Kidney capillary endothelial cell (primary cell): Measurements from ENCODE around the gene TOP1.

ENCODE experiments used
- DNase-seq: peaks from one replicate; pipeline ENCODE4 v3.0.0-alpha.2; 2018; ENCODE audit warnings: low spot score

Gene TOP1

DNA sequence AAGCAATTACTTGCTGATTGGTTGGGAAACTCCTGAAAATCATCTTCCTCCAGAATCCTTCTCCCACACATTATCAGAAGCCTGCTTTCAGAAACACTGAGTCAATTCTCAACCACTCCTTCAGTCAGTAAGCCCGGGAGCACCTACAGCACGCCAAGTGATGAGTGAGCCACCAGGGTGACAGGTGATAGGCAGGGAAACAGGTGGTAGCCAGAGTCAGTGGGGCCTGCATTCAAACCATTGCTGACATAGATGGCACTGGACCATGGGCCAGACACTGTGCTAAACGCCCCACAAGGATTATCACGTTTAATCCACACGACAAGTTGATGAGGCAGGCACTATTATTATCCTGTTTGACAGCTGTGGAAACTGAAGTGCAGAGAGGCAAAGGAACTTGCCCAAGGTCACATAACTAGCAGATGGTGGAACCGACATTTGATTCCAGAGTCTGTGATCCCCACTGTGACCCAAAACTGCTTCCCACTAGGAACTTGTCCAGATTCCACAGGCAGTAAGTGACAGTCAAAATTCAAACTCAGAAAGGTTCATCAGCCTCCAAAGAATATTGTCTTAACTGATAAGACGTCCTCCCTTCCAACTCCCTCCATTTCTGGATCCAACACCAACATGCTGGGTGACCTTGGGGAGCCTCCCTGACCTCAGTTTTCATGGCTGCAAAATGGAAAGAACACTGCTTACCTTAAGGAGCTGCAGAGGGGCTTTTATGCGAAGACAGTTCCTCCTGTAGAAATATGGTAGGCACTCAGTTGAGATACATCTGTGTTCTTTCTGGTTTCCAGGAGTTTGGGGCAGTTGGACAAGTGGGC is 23.9 kb upstream of the TOP1 start:
- peak; percentile 17 for DNase-seq

DNA sequence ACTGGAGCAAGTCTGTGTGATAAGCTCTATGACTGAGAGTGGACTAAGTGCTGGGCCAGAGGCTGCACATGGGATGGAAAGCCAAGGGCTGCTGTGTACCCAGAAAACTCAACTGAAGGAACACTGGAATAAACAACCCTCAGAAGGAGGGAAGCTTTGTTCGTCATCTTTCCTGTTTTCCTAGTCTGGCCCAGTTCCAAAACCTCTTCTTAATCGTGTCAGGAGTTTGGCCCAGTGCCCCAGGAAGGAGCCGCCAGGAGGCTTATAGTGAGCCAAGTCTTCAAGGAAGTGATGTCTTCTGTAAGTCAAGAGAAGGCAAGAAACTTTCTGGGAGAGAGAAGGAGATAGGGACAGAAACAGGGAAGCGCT is 23.3 kb upstream of the TOP1 start:
- peak; percentile 94 for DNase-seq

DNA sequence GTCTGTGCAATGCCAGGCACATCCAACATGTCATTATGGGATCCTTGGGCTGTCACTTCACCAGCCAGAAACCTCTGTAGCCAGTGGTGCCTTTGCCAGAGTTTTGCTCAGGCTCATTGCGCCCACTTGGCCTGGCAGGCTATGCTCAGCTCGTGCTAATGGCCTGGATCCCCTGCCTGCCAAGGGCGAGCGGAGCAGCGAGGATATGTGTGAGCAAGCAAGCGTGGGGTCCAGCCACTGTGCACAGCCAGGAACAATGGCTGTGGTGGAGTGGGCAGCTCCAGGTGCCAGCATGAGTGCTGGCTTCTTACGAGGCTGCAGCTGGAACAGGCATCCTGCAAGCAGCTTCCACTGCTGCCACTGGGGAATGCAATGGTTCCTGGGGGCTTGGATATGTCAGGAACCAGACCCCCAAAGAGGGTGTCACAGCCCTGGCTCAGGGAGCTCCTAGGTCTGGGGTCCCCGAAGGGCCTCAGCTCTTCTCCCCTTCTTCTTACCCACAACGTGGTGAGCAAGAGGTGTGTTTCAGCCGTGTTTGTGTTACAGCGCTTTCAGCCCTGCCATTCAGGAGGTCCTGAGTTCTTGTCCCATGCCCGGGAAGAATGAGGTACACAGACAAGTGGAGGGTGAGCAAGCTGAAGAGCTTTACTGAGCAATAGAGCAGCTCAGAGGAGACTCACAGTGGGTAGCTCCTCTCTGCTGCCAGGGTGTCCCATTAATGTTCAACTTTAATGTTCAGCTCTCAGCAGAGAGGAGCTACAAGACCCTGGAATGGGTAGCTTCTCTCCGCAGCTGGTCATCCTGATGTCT is 22.3 kb upstream of the TOP1 start:
- no peak for DNase-seq

DNA sequence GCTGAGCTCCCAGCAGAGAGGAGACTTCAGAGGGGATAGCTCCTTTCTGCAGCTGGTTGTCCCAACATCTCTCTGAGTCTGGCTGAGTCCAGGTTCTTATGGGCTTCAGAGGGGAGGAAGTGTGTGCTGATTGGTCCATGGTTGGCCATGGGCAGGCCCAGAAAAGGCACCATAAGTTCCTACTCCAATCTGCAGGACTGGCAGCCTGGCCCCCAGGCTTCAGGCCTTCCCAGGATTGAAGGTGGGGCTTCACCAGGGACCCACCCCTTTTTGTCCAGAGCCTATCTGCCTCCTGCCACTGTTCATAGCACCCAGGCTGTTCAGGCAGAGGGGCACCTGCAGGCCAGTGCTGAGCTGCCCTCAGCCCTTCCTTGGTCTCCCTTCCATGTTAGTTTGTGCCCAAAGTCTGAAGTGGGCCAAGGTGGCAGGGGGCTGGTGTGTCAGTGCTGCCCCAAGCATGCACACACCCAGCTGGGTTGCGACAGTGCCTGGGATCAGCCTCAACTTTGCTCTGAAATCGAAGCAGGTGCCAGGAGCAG is 21.6 kb upstream of the TOP1 start:
- no peak for DNase-seq

DNA sequence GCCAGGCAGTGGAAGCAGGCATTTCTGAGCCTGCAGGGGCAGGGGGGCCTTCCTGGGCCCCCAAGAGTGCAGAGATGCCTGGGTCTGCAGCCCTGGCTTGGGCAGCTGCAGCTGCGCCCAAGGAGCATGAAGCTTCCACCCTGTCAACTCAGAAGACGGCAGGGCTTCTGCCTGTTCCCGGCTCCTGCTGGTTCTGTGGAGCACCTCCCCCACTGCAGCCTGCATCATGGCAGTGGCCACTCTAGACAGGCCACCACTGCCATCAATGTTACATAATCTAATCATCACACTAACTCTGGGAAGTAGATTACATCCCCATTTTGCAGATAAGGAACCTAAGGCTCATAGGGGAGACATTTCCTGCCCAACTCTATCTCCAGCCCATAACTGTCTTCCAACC is 21.1 kb upstream of the TOP1 start:
- DNase-seq, result no peak

DNA sequence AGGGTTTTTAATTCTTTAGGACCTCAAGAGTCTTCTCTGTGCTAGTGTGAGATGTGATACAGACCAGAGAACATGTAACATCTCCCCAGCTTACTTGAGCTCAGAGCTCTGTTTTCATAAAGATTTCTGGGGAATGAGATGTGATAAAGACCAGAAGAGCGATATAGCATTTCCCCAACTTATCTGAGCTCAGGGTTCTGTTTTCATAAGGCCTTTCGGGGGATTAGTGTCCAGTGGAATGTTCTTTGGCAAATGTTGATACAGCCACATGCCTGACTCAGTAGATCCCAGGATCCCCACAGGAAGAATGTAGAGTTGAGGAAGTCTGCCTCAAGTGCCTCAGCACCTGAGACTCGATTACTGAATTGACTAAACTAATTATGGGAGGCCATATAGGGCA is 18.7 kb upstream of the TOP1 start:
- no peak for DNase-seq

DNA sequence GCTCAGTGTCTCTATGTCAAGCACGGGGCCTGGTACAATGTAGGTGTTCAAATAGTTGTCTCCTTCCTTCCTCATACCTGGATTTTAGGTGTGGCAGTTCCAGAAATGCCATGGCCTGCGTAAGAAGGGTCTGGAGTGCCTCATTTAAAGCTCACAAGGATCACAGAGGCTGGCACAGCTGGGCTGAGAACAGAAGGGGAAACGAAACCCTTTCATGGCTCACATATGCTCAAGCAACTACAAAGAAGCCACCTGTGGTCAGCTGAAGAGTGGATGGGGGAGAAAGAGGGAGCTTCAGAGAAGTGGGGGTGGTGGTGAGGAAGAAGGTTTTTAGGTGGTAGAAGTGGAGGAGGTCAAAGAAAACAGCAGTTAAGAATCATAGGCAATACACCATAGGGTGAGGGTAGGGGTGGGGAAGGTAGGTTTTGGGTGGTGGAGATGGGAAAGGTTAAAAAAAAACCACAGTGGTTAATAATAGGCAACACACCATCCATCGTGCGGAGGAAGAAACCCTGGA is 17.0 kb upstream of the TOP1 start:
- no peak for DNase-seq

DNA sequence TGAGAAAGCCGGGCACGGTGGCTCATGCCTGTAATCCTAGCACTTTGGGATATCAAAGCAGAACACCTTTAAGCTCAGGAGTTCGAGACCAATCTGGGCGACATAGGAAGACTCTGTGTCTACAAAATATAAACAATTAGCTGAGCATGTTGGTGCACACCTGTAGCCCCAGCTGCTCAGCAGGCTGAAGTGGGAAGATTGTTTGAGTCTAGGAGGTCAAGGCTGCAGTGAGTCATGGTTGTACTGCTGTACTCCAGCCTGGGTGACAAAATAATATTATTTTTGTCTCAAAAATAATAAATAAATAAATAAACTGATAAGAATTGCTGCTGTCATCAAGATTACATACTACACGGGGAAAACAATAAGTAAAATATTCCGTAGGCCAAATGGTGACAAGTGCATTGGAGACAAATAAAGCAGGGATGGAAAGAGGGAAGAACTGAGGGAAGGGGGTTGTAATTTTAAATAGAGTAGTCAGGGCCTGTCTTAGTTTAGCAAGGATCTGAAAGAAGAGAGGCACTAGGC is 14.0 kb upstream of the TOP1 start:
- no peak for DNase-seq

DNA sequence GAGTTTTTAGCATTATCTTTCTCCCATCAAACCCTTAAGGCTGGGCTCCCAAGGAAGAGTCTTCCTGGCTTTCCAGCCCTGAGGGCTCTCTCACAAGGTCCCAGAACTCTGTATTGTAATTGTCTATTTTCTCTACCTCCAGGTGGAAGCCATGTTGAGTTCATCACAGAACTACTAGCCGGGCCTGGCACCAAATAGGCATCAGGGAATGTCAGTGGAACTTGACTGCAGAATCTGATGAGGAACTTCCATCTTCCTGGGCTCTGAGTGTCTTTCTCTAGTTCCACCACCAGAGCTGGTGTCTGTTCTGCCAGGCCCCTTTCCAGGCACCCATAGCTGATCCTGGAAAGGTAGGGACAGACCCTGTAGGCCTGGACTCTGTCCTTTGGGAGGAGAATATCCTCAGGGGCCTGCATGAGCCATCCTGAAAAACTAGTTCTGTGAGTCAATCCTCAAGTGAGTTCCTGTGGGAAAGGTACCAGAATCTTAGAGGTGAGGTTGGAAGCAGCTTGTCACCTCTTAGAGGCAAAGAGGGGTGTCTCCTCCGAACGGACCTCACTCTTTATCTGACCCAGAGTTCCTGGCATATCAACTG is 11.1 kb upstream of the TOP1 start:
- no peak for DNase-seq

DNA sequence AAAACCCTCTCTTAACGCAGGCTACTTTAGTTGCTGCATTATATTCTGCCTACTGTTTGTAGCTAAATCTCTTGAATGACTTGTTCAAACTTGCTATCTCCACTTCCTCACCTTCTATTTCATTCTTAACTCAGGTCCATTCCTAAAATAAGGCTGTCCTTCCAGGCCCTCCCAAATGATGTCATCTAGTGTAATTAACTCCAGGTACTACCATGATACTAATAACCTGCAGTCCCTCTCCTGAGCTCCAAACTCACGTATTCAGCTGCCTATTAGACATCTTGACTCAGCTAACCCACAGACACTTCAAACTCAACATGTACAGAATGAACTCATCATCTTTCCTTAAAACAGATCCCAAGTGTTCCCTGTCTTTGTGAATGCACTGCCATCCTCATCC is 10.5 kb upstream of the TOP1 start:
- DNase-seq, result no peak

DNA sequence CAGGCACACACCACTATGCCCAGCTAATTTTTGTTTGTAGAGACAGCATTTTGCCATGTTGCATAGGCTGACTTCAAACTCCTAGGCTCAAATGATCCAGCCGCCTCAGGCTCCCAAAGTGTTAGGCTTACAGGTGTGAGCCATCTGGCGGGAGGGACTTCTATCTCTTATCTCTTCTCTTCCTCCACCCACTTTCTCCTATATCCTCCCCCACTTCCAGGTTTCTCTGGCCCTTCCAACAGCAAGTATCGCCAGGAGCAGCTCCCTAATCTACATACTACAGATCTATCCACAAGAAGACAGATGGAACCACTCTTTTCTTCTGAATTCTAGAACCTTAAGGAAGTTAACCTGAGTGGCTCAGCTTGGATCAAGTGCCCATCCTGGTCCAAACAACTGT is 5.1 kb upstream of the TOP1 start:
- no peak for DNase-seq

DNA sequence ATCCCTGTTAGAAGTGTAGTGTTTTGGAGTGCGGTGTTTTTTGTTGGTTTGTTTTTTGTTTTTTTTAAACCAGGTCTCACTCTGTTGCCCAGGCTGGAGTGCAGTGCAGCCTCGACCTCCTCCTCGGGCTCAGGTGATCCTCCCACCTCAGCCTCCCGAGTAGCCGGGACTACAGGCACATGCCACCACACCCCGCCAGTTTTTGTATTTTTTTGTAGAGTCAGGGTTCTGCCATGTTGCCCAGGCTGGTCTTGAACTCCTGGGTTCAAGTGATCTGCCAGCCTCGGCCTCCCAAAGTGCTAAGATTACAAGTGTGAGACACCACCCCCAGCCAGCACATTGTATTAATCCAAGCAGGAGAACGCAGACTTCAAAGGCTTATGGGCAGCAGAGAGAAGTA is 1.3 kb upstream of the TOP1 start:
- no peak for DNase-seq

DNA sequence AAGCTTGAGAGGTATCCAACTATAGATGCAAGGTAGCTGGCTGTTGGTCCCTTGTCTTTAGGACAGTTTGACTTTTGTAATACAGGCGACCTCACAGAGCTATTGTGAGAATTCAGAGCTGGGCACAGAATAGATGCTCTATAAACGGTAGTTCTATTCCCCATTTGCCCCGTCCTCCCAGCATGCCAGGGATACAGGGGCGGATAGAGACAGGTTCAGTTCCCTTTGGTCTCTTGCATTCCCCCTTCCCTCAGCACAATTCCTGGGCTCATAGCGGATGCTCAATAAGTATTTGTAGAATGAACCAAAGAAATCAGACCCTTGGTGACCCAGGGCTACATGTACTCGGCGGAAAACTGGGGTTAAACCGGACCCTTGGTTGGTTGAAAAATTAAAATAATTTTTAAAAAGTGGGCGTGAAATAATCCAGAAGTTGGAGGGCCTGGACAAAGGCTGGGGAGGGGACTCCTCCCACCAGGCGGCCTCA is 707 bp upstream of the TOP1 start:
- DNase-seq, result no peak

DNA sequence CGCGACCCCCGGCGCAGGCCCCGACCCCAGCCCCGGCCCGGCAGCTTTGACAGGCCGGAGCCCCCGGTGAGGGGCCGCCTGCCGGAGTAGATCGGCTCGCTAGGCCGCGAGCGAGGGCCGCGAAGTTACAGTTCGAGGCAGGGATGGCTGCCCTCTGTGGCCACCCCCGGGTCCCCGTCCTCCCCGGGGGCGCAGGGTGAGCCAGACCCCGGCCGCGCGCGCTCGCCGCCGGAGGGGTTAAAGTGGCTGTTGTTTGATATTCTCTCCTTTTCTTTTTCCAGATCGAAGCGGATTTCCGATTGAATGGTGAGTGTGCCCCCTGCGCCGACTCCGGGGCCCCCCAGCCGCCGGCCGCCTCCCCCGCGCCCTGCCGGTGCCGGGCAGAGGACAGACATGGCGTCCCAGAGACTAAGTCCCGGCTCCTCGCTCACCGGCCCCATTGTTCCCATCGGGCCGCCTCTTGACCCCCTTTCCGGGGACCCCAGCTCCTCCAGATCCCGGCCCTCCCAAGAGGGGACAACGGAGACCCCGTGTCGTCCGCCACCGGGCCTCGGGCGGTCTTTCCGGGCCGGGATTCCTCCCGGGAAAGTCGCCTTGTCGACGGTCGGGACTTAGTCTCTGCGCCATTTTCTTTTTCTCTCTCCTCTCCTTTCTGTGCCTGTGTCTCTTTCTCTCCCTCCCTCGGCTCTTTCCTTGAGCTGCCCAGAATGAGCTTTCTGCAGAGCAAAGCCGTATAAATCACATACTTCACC is 704 bp downstream of the TOP1 start:
- no peak for DNase-seq

DNA sequence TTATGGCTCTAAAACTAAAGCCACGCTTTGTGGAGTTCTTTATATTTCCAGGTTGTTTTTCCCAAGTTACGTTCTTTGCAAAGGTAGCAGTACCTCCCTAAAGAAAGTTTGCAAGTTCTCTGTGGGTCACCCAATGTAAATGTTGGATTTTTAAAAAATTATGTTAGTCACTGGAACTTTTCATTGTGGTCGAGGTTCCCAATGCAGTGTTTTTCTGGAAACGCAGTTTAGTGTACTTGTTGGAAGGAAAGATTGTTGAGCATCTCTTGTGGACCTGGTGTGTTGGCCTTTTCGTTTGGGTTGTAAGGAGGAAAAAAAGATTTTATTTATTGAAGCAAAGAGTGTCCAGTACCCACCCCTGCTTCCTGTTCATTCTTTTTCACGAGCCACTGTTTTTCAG is 1.4 kb downstream of the TOP1 start:
- DNase-seq, result no peak

DNA sequence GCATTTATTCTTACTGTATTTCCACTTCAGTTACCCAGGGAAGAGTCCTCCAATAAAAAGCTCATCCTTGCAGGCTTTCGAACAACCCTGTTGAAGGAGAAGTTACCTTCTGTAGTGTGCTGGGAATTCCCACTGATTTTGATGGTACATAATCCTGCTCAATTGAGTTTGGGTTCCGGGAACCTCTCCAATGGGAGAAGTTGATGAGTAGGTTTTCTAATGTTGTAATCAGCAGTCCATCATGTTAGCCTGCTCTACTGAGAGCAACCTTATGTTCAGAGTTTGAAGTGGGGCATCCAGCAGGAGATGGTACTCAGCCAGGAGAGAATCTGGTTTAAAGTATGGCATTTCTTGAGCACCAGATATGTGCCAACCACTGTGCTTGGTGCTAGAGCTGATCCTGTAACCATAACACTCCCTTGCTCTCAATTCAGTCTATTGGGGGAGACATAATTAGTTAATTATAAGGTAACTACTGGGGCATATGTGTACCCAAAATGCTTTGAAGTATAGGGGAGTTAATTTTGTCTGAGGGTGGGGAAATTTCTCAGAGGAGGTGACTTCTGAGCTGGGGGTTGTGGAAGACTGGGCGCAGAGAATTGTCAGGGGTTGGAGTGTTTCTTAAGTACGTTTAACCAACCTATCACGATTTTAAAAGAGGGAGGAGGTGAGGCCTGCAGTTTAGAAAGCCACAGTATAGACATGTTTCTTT is 2.1 kb downstream of the TOP1 start:
- DNase-seq, result no peak

DNA sequence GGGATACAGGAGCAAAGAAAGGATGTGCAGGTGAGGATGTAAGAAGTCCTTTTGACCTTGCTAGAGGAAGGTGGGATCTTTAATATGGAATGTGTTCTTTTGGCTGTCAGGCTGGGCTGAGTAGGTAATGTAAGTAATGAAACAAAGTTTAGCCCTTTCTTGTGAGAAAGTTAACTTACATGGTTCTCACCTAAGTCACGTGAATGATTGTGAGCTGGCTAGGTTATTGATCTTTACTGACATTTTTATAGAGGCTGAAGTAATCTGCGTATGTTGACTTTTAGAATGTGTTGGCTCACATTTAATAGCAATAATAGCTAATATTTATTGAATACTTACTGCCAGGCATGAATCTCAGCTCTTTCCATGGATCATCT is 2.6 kb downstream of the TOP1 start:
- no peak for DNase-seq

DNA sequence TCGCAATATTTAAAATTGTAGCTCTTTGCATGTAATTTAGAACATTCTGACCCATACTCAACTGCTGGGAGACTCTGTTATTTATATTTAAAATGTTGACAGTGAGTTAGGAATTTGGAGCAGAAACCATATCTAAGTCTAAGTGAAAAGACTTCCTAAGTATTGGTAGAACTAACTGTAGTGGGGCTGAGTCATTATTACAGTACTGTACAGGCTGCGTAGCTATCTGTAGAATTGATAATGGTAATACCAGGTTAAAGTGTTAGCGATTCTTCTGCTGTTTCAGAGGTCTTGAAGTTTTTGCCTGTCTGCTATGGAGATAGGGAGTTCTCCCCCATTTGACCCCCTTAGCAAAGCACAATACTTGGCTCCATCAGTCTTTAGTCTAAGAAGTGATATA is 3.6 kb downstream of the TOP1 start:
- DNase-seq, result no peak

DNA sequence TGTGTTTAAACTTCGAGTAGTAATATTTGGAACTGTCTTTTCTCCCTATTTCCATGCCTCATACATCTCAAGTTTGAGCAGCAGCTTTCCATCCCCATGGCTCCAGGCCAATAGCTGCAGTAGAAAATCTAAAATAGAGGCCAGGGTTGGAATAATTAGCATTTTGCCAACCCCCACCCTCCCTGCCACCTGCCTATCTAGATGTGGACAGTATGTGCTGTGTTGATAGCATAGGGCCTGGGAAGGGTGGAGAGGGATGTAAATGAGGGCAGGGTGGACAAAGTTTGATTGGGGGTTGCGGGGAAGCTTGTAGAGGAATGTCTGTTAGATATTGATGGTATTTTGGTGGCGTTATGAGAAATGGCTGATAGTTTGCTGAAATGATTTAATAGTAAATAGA is 5.6 kb downstream of the TOP1 start:
- no peak for DNase-seq

DNA sequence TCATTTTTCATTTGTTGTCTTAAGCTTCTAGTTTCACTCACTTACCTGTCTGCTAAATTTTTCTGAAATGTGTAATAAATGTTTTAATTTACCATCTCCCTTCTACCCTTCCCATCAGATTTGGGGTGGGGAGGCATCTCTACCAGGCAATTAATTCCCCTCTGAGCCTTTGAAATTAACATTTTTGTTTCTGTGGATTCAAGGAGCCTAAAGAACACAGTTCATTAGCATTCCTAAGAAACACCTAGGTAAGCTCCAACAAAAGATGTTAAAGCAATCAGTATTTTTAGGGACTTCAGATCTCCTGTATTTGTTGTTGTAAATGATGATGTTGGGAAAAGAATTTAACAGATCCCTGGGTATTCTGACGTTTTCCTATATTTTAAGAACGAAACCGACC is 6.6 kb downstream of the TOP1 start:
- DNase-seq, result no peak

DNA sequence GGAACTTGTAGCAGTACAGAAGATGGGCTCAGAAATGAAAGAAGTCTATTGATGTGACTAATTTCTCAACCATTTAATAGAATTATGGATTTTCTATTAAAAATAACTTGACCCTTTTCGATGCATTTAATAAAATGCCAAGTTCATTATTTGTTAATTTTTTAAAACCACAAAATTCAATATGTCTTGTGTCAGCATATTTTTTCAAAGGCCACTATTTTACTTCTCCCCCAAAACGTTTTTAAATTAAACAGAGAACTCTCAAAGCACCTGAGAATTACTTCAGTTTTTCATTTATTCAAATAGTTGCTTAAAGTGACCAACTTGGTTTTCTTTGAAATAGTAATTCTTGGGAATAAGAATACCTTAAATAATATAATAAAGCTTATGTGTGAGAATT is 8.6 kb downstream of the TOP1 start:
- DNase-seq, result no peak
